GM19043 (cell line): Measurements from ENCODE around the gene NENF.

Source experiments
- ATAC-seq: cut with Tn5 transposase; IDR thresholded peaks from one replicate; pipeline ENCODE4 v1.9.1; 2021; ENCODE audit warnings: low read depth; ENCODE audit not compliant: unreplicated experiment

NENF gene

GRCh38 chr1:212430955-212431394, 1.7 kb upstream of the NENF start:
- no peak for ATAC-seq

GRCh38 chr1:212431644-212432043, 1.1 kb upstream of the NENF start:
- ATAC-seq = no peak

GRCh38 chr1:212432272-212432660, 454 bp upstream of the NENF start:
- ATAC-seq = no peak

- no peak for ATAC-seq
These were observed 1.1 kb downstream of the NENF start for GRCh38 chr1:212433577-212434462.

- ATAC-seq = no peak
These were observed 2.3 kb downstream of the NENF start for GRCh38 chr1:212434992-212435391.

- no peak for ATAC-seq
These were observed 4.6 kb downstream of the NENF start for GRCh38 chr1:212437179-212437798.

- ATAC-seq = no peak
These were observed 6.1 kb downstream of the NENF start for GRCh38 chr1:212438831-212439237.

GRCh38 chr1:212440419-212440818, 7.7 kb downstream of the NENF start:
- no peak for ATAC-seq

- ATAC-seq = no peak
These were observed 9.7 kb downstream of the NENF start for GRCh38 chr1:212442408-212442807.

GRCh38 chr1:212446333-212446732, 13.6 kb downstream of the NENF start:
- ATAC-seq = no peak

- no peak for ATAC-seq
These were observed 14.8 kb downstream of the NENF start for GRCh38 chr1:212447478-212447877.

- no peak for ATAC-seq
These were observed 17.7 kb downstream of the NENF start for GRCh38 chr1:212450331-212450881.

GRCh38 chr1:212451416-212452322, 18.9 kb downstream of the NENF start:
- ATAC-seq = no peak

GRCh38 chr1:212452323-212453155, 19.8 kb downstream of the NENF start:
- no peak for ATAC-seq

- ATAC-seq = no peak
These were observed 20.6 kb downstream of the NENF start for GRCh38 chr1:212453156-212453857.

GRCh38 chr1:212454741-212455140, 22.0 kb downstream of the NENF start:
- ATAC-seq = no peak

- no peak for ATAC-seq
These were observed 22.7 kb downstream of the NENF start for GRCh38 chr1:212455401-212455800.

GRCh38 chr1:212455803-212456528, 23.2 kb downstream of the NENF start:
- ATAC-seq = no peak
